GM12878 (cell line): ENCODE results near the gene ACVR1C. TPM values are rescaled to one million over a fixed set of nuclear protein-coding genes. Genes with fewer than 3 reads are reported as not detected.

ENCODE experiments used
- ATAC-seq: fragments of 200-7000 bp; cut with Tn5 transposase; 3 replicates; pipeline ENCODE4 v1.9.1; 2020; ENCODE audit warnings: mild to moderate bottlenecking, moderate library complexity
- BruUV-seq: library from RNA; stranded (reverse); fragments of 400-500 nt; replicated peaks from 2 replicates; lab custom pipeline; 2021; lab: Mats Ljungman, UMichigan
- CTCF ChIA-PET: fragments of 300-600 bp; sonication (Branson Sonifier 250); formaldehyde crosslinking; extraction: SDS; loops from one replicate; lab custom pipeline; 2021; ENCODE audit warnings: inconsistent platforms; lab: Yijun Ruan, JAX
- POLR2A ChIA-PET: fragments of 350-600 bp; formaldehyde crosslinking; extraction: SDS; loops from one replicate; lab custom pipeline; 2021; ENCODE audit warnings: inconsistent platforms; lab: Charles Lee
- RAD21 ChIA-PET: fragments of 300-600 bp; sonication (Branson Sonifier 250); formaldehyde crosslinking; loops from one replicate; lab custom pipeline; 2023; ENCODE audit warnings: antibody characterized with exemption; ENCODE audit not compliant: unreplicated experiment; lab: Charles Lee
- SMC1A ChIA-PET: fragments of 300-600 bp; sonication (Branson Sonifier 250); formaldehyde crosslinking; loops from one replicate; lab custom pipeline; 2023; ENCODE audit not compliant: unreplicated experiment, uncharacterized antibody; lab: Charles Lee
- DNase-seq: peaks from one replicate; pipeline ENCODE4 v3.0.0-alpha.2; 2011; ENCODE audit warnings: low read depth, low spot score
- FAIRE-seq: peaks from 3 replicates; lab custom pipeline; 2011; peaks lifted over from hg19 to GRCh38; lab: Jason Lieb, UNC
- H2AFZ ChIP-seq: 2 replicates; pipeline ENCODE4 v1.6.0; 2011; ENCODE audit warnings: low read depth, low read length, control low read depth; ENCODE audit not compliant: control insufficient read depth
- H3K27ac ChIP-seq: 2 replicates; pipeline ENCODE4 v1.5.1; 2011; ENCODE audit warnings: control low read depth; ENCODE audit not compliant: control insufficient read depth, insufficient read depth
- H3K27me3 ChIP-seq, 2 experiments: replicated peaks in 1 of 2; 2 replicates each; pipeline versions ENCODE4 v1.6.0 to v1.6.1; 2011; ENCODE audit warnings: low read length in 1 of 2; ENCODE audit not compliant: control insufficient read depth in 2 of 2, insufficient read depth in 2 of 2
- H3K36me3 ChIP-seq, 2 experiments: 2 replicates each; pipeline ENCODE4 v1.5.1; 2011; ENCODE audit warnings: low read length in 1 of 2; ENCODE audit not compliant: control insufficient read depth in 2 of 2, insufficient read depth in 2 of 2
- H3K4me1 ChIP-seq: 2 replicates; pipeline ENCODE4 v1.6.1; 2011; ENCODE audit warnings: mild to moderate bottlenecking, low read length, moderate library complexity, mixed read lengths; ENCODE audit not compliant: control insufficient read depth, insufficient read depth
- H3K4me2 ChIP-seq: 2 replicates; pipeline ENCODE4 v1.6.0; 2011; ENCODE audit warnings: control low read depth; ENCODE audit not compliant: control insufficient read depth, insufficient read depth
- H3K4me3 ChIP-seq: fragments of 200-600 bp; sonication (generic); 2 replicates; pipeline ENCODE4 v1.5.1; 2016
- H3K79me2 ChIP-seq: 2 replicates; pipeline ENCODE4 v1.6.0; 2011; ENCODE audit warnings: low read length; ENCODE audit not compliant: control insufficient read depth, insufficient read depth
- H3K9ac ChIP-seq: 2 replicates; pipeline ENCODE4 v1.8.0; 2011; ENCODE audit warnings: low read length, control low read depth, mixed read lengths; ENCODE audit not compliant: control insufficient read depth, insufficient read depth
- H3K9me3 ChIP-seq: replicated peaks from 3 replicates; pipeline ENCODE4 v1.5.1; 2011; ENCODE audit warnings: mild to moderate bottlenecking, low read length; ENCODE audit not compliant: control insufficient read depth, insufficient read depth
- H4K20me1 ChIP-seq: 2 replicates; pipeline ENCODE4 v1.6.0; 2011; ENCODE audit not compliant: control insufficient read depth, insufficient read depth
- BCL11A ChIP-seq: IDR thresholded peaks from 2 replicates; pipeline ENCODE4 v1.6.1; 2011; ENCODE audit warnings: low read depth, low read length
- CBFB ChIP-seq: IDR thresholded peaks from 2 replicates; pipeline ENCODE4 v1.6.1; 2016; ENCODE audit warnings: antibody characterized with exemption, low read depth
- CBX3 ChIP-seq: fragments of 200-600 bp; sonication (generic); IDR thresholded peaks from 2 replicates; pipeline ENCODE4 v1.6.1; 2016; ENCODE audit warnings: low read depth, borderline replicate concordance
- ESRRA ChIP-seq: IDR thresholded peaks from 2 replicates; pipeline ENCODE4 v1.6.1; 2012; ENCODE audit warnings: mild to moderate bottlenecking, low read length, improper control_type of control experiment
- NR2C1 ChIP-seq: fragments of 450-650 bp; IDR thresholded peaks from 2 replicates; pipeline ENCODE4 v1.6.1; 2017; ENCODE audit warnings: antibody characterized with exemption, mild to moderate bottlenecking, moderate library complexity
- RAD21 ChIP-seq: IDR thresholded peaks from 2 replicates; pipeline ENCODE4 v1.6.1; 2011; ENCODE audit warnings: mild to moderate bottlenecking, low read depth, low read length, moderate library complexity; ENCODE audit not compliant: insufficient read depth
- SIN3A ChIP-seq: IDR thresholded peaks from 2 replicates; pipeline ENCODE4 v1.6.1; 2012; ENCODE audit warnings: low read depth, low read length, improper control_type of control experiment
- SMAD1 ChIP-seq: fragments of 450-650 bp; IDR thresholded peaks from 2 replicates; pipeline ENCODE4 v1.6.1; 2018; ENCODE audit warnings: mild to moderate bottlenecking, low read depth; ENCODE audit not compliant: partially characterized antibody
- SMARCA5 ChIP-seq: fragments of 450-650 bp; IDR thresholded peaks from 2 replicates; pipeline ENCODE4 v1.6.1; 2017; ENCODE audit warnings: mild to moderate bottlenecking
- SMC3 ChIP-seq: IDR thresholded peaks from 2 replicates; pipeline ENCODE4 v1.6.1; 2011; ENCODE audit warnings: low read length, improper control_type of control experiment, borderline replicate concordance
- TCF7 ChIP-seq: IDR thresholded peaks from 2 replicates; pipeline ENCODE4 v1.6.1; 2014; ENCODE audit warnings: antibody characterized with exemption, borderline replicate concordance
- WGBS: methylation state at CpG from one replicate; pipeline ENCODE4 v1.1.6; 2016; ENCODE audit warnings: low lambda C conversion rate; ENCODE audit not compliant: insufficient replicate concordance, insufficient coverage; ENCODE audit errors: missing lambda C conversion rate; 5-methylcytosine and 5-hydroxymethylcytosine counted together
- in situ Hi-C: fragments of 300-500 bp; cut with MboI; formaldehyde crosslinking; loops from 9 replicates; pipeline ENCODE4 v1.14.3; 2018; ENCODE audit warnings: mixed read lengths
- intact Hi-C: fragments of 100-400 bp; cut with micrococcal nuclease; formaldehyde crosslinking; loops from one replicate; pipeline ENCODE4 v1.14.2; 2022; ENCODE audit not compliant: unreplicated experiment
- polyA plus RNA-seq, 11 experiments: library from polyadenylated mRNA; depleted of rRNA in 4 of 11; unstranded in 6 of 11; stranded (reverse) in 5 of 11; fragments of >200 nt; fragmentation: Nextera tagmentation in 4 of 11; fragmentation: Illumina TruSeq in 1 of 11; extraction: Ambion mirVana in 4 of 11; extraction: Trizol in 1 of 11; gene quantifications; 1 replicate in 1 of 11; 2 replicates in 10 of 11; pipeline versions ENCODE4 v1.2.1 to v1.2.3, GENCODE V29; 2011 to 2016; ENCODE audit warnings: inconsistent platforms in 2 of 11, missing spikeins in 2 of 11, low read depth in 1 of 11
- total RNA-seq, 4 experiments: library from RNA; depleted of rRNA in 3 of 4; stranded (reverse); fragments of >200 nt in 3 of 4; fragmentation: Illumina TruSeq in 1 of 4; extraction: Trizol in 1 of 4; gene quantifications; 2 replicates each; pipeline versions ENCODE4 v1.2.1 to v1.2.3, GENCODE V29; 2013 to 2021
- TF ChIP-seq, protein P1 (sequence below): IDR thresholded peaks from 2 replicates; pipeline ENCODE4 v1.6.1; 2012; ENCODE audit warnings: low read depth, low read length, improper control_type of control experiment
- TF ChIP-seq, protein P2 (sequence below), 3 experiments: IDR thresholded peaks in 2 of 3; conservative IDR thresholded peaks in 1 of 3; 2 replicates each; pipeline ENCODE4 v1.5.1; 2011; ENCODE audit warnings: low read depth in 3 of 3, low read length in 3 of 3, mild to moderate bottlenecking in 3 of 3, control low read depth in 2 of 3, moderate library complexity in 2 of 3, inconsistent platforms in 1 of 3, mixed read lengths in 1 of 3; ENCODE audit not compliant: control insufficient read depth in 2 of 3, insufficient read depth in 1 of 3; ENCODE audit errors: extremely low read depth in 1 of 3
- TF ChIP-seq, protein P3 (sequence below): fragments of 450-650 bp; IDR thresholded peaks from 2 replicates; pipeline ENCODE4 v1.6.1; 2018; ENCODE audit warnings: mild to moderate bottlenecking, low read depth, moderate library complexity; ENCODE audit not compliant: partially characterized antibody

ACVR1C gene
- total and polyA plus RNA-seq, 10 of the 15 experiments (the other 5 are each of a cell fraction or from before 2014, with no cell fraction given), result not detected

DNA sequence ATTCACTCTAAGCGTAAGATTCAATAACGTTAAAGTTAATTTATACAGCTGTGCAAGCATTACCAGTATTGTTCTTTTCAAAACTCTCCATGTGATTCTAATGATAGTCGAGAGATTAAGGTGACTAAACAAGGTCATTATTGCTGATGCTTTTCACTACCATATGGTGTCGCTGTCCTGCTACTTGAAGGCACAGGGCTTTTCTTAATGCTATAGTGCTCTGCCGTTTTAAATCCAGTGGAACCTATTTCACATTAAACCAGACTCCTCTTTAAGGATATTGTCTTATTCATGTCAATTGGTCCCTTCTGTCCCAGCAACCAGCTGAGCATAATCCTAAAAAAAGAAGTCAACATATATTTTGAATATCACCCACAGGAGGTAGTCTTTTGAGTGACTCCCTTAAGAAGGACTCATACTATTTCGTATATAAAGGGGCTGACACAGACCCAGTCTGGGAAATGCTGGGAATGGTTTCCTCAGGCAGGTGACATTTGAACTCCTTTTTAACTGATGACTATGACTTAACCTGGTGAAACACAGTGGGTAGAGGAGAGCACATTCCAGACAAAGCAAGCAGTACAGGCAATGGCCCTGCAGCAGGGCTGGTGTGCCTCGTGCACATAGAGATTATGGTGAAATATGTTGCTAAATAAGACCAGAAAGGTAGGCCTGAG, 130.9 kb downstream of the ACVR1C start:
- H3K4me3 ChIP-seq, result no peak overlapping the region
- H2AFZ ChIP-seq, result no peak overlapping the region
- no peak overlapping the region for H3K9ac ChIP-seq
- no peaks in the 10 kb centered on the region for H3K79me2 ChIP-seq
- ChIA-PET CTCF (interaction anchor here (0.7 to 3.3 kb wide), 27 partner anchors 9 to 526 kb away, joined by 3 to 36 read pairs (median 4); no protein-coding TSS in a partner anchor), RAD21 (interaction anchor here (0.9 to 1.3 kb wide), 3 partner anchors 170 to 195 kb away, joined by 4 to 6 read pairs (median 5); no protein-coding TSS in a partner anchor), POLR2A (no interaction called here), SMC1A (interaction anchor here (0.7 to 1.5 kb wide), 9 partner anchors 16 to 209 kb away, joined by 3 to 19 read pairs (median 4); no protein-coding TSS in a partner anchor)
- 16% methylated on average over 7 of the region's 7 CpGs for WGBS
- intact Hi-C loops, result loop anchor here (1.0 to 10.0 kb wide), 3 partner anchors 93 to 1257 kb away; no protein-coding TSS in a partner anchor
- FAIRE-seq, result peak; percentile 78
- in situ Hi-C loops, result no loop called here
- DNase-seq, result no peak
- H3K27me3 ChIP-seq, result no peaks in the 10 kb centered on the region
- H4K20me1 ChIP-seq, result no peaks in the 10 kb centered on the region
- no peaks in the 10 kb centered on the region for H3K9me3 ChIP-seq
- no peak overlapping the region for H3K4me2 ChIP-seq
- peak; percentile 97 for ATAC-seq
- no peaks in the 10 kb centered on the region for H3K36me3 ChIP-seq
- no peak overlapping the region for H3K27ac ChIP-seq
- no peaks in the 10 kb centered on the region for H3K4me1 ChIP-seq
- no TSS peak for BruUV-seq
- TF ChIP-seq ESRRA (peak; percentile 35; the same call in 1 of the 2 replicates), CBFB (no peak), NR2C1 (no peak), TCF7 (no peak), RAD21 (peak; percentile 86), SMC3 (peak; percentile 73; the same call in 1 of the 2 replicates), SMAD1 (no peak), SIN3A (no peak), SMARCA5 (no peak), BCL11A (no peak), CBX3 (no peak)
- TF ChIP-seq, protein P1, sequence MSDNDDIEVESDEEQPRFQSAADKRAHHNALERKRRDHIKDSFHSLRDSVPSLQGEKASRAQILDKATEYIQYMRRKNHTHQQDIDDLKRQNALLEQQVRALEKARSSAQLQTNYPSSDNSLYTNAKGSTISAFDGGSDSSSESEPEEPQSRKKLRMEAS, result 0 out of 2 replicates have a peak, but pooled peaks have one; percentile 14
- TF ChIP-seq, protein P2, sequence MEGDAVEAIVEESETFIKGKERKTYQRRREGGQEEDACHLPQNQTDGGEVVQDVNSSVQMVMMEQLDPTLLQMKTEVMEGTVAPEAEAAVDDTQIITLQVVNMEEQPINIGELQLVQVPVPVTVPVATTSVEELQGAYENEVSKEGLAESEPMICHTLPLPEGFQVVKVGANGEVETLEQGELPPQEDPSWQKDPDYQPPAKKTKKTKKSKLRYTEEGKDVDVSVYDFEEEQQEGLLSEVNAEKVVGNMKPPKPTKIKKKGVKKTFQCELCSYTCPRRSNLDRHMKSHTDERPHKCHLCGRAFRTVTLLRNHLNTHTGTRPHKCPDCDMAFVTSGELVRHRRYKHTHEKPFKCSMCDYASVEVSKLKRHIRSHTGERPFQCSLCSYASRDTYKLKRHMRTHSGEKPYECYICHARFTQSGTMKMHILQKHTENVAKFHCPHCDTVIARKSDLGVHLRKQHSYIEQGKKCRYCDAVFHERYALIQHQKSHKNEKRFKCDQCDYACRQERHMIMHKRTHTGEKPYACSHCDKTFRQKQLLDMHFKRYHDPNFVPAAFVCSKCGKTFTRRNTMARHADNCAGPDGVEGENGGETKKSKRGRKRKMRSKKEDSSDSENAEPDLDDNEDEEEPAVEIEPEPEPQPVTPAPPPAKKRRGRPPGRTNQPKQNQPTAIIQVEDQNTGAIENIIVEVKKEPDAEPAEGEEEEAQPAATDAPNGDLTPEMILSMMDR (IDR thresholded peaks at IDR 0.05 in 2 of 3, conservative IDR thresholded peaks at IDR 0.05 in 1 of 3; ENCODE audit: control insufficient read depth in 2 of 3, extremely low read depth in 1 of 3, insufficient read depth in 1 of 3, low read depth in 3 of 3, low read length in 3 of 3), result peak; percentile 72 to 87 (median 82)
- TF ChIP-seq, protein P3, sequence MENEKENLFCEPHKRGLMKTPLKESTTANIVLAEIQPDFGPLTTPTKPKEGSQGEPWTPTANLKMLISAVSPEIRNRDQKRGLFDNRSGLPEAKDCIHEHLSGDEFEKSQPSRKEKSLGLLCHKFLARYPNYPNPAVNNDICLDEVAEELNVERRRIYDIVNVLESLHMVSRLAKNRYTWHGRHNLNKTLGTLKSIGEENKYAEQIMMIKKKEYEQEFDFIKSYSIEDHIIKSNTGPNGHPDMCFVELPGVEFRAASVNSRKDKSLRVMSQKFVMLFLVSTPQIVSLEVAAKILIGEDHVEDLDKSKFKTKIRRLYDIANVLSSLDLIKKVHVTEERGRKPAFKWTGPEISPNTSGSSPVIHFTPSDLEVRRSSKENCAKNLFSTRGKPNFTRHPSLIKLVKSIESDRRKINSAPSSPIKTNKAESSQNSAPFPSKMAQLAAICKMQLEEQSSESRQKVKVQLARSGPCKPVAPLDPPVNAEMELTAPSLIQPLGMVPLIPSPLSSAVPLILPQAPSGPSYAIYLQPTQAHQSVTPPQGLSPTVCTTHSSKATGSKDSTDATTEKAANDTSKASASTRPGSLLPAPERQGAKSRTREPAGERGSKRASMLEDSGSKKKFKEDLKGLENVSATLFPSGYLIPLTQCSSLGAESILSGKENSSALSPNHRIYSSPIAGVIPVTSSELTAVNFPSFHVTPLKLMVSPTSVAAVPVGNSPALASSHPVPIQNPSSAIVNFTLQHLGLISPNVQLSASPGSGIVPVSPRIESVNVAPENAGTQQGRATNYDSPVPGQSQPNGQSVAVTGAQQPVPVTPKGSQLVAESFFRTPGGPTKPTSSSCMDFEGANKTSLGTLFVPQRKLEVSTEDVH, result no peak
